Effector memory CD8-positive, alpha-beta T cell (primary cell): Measurements from ENCODE around the gene RFPL1.
"Not testable (repeated sequence)": the region's sequence is repeated elsewhere in the genome, so short reads cannot be mapped to it uniquely, and the experiment has no call there.

Experiments used
- ATAC-seq: fragments of 150-1000 bp; cut with Tn5 transposase; replicated peaks from 2 replicates; pipeline ENCODE4 v1.10.0; 2021; ENCODE audit warnings: mild to moderate bottlenecking, moderate library complexity
- DNase-seq, 3 experiments: peaks; one replicate each; pipeline ENCODE4 v3.0.0; 2021
- H3K27ac Mint-ChIP-seq, 2 donors: one replicate each; pipeline ENCODE4 v1.8.0; 2022; ENCODE audit warnings: mild to moderate bottlenecking in 2 of 2, mixed read lengths in 2 of 2, moderate library complexity in 2 of 2
- H3K27me3 Mint-ChIP-seq, 2 donors: one replicate each; pipeline ENCODE4 v1.8.0; 2022; ENCODE audit warnings: mixed read lengths in 2 of 2
- H3K36me3 Mint-ChIP-seq: one replicate; pipeline ENCODE4 v1.8.0; 2022; ENCODE audit warnings: mild to moderate bottlenecking, moderate library complexity, mixed read lengths; ENCODE audit not compliant: insufficient read depth
- H3K4me1 Mint-ChIP-seq, 2 donors: one replicate each; pipeline ENCODE4 v1.8.0; 2022; ENCODE audit warnings: low read depth in 2 of 2, mixed read lengths in 2 of 2
- H3K4me3 Mint-ChIP-seq, 2 donors: one replicate each; pipeline ENCODE4 v1.8.0; 2022; ENCODE audit warnings: mild to moderate bottlenecking in 2 of 2, mixed read lengths in 2 of 2, moderate library complexity in 2 of 2
- H3K9me3 Mint-ChIP-seq, 2 donors: one replicate each; pipeline ENCODE4 v1.8.0; 2022; ENCODE audit warnings: mixed read lengths in 2 of 2

The RFPL1 gene

GRCh38 chr22:29414951-29415591 lies 23.3 kb upstream of the RFPL1 start:
- not testable (repeated sequence) for H3K36me3 Mint-ChIP-seq, H3K27me3 Mint-ChIP-seq, H3K9me3 Mint-ChIP-seq
- H3K4me3 Mint-ChIP-seq: peak overlapping the region; percentile 79 to 82
- peak overlapping the region; percentile 91 to 94 for H3K27ac Mint-ChIP-seq
- DNase-seq (peak; percentile 38 to 51 (median 44)), ATAC-seq (peak; percentile 86)
- H3K4me1 Mint-ChIP-seq: peaks cover 11 to 16% of the 10 kb centered on the region in 2 donors

- not testable (repeated sequence) for H3K36me3 Mint-ChIP-seq
- peaks cover 16% of the 10 kb centered on the region in 2 donors for H3K27me3 Mint-ChIP-seq
These were observed 19.7 kb upstream of the RFPL1 start for GRCh38 chr22:29418704-29419103.

GRCh38 chr22:29426476-29426875 lies 11.9 kb upstream of the RFPL1 start:
- DNase-seq: no peak
- Mint-ChIP-seq H3K27ac (no peak overlapping the region), H3K9me3 (no peaks in the 10 kb centered on the region), H3K4me1 (no peaks in the 10 kb centered on the region), H3K4me3 (no peak overlapping the region), H3K27me3 (peaks cover 11 to 15% of the 10 kb centered on the region in 2 donors), H3K36me3 (no peaks in the 10 kb centered on the region)
- no peak for ATAC-seq

More at GRCh38 chr22:29418704-29419103, 19.7 kb upstream of the RFPL1 start:
- not testable (repeated sequence) for ATAC-seq, H3K4me3 Mint-ChIP-seq, DNase-seq, H3K27ac Mint-ChIP-seq, H3K9me3 Mint-ChIP-seq
- H3K4me1 Mint-ChIP-seq: peaks cover 11 to 13% of the 10 kb centered on the region in 2 donors

- no peak overlapping the region for H3K4me3 Mint-ChIP-seq
- no peaks in the 10 kb centered on the region for H3K9me3 Mint-ChIP-seq
- H3K27ac Mint-ChIP-seq: no peak overlapping the region
- H3K36me3 Mint-ChIP-seq: no peaks in the 10 kb centered on the region
- ATAC-seq (no peak), DNase-seq (no peak)
- H3K4me1 Mint-ChIP-seq: no peaks in the 10 kb centered on the region
- peaks cover 11 to 16% of the 10 kb centered on the region in 2 donors for H3K27me3 Mint-ChIP-seq
These were observed 11.1 kb upstream of the RFPL1 start for GRCh38 chr22:29427176-29427760.

- H3K9me3 Mint-ChIP-seq: no peaks in the 10 kb centered on the region
- H3K36me3 Mint-ChIP-seq: no peaks in the 10 kb centered on the region
- no peaks in the 10 kb centered on the region for H3K4me1 Mint-ChIP-seq
- H3K4me3 Mint-ChIP-seq: no peak overlapping the region
- ATAC-seq (no peak), DNase-seq (no peak)
- no peak overlapping the region for H3K27ac Mint-ChIP-seq
- H3K27me3 Mint-ChIP-seq: peaks cover 25 to 54% of the 10 kb centered on the region in 2 donors
These were observed 6.4 kb upstream of the RFPL1 start for GRCh38 chr22:29431986-29432385.

- DNase-seq (no peak), ATAC-seq (no peak)
- Mint-ChIP-seq H3K27ac (no peak overlapping the region), H3K9me3 (no peaks in the 10 kb centered on the region), H3K27me3 (peaks cover 25 to 54% of the 10 kb centered on the region in 2 donors), H3K36me3 (no peaks in the 10 kb centered on the region), H3K4me1 (no peaks in the 10 kb centered on the region), H3K4me3 (no peak overlapping the region)
These were observed 4.5 kb upstream of the RFPL1 start for GRCh38 chr22:29433856-29434255.

- no peak for DNase-seq
- Mint-ChIP-seq H3K27ac (no peak overlapping the region), H3K36me3 (no peaks in the 10 kb centered on the region), H3K4me1 (no peaks in the 10 kb centered on the region), H3K9me3 (no peaks in the 10 kb centered on the region), H3K27me3 (peaks cover 25 to 54% of the 10 kb centered on the region in 2 donors), H3K4me3 (no peak overlapping the region)
- no peak for ATAC-seq
These were observed 4.1 kb upstream of the RFPL1 start for GRCh38 chr22:29434288-29434687.

- ATAC-seq (no peak), DNase-seq (no peak)
- Mint-ChIP-seq H3K9me3 (no peaks in the 10 kb centered on the region), H3K4me1 (no peaks in the 10 kb centered on the region), H3K4me3 (no peak overlapping the region), H3K27me3 (peaks cover 25 to 54% of the 10 kb centered on the region in 2 donors), H3K27ac (no peak overlapping the region), H3K36me3 (no peaks in the 10 kb centered on the region)
These were observed 2.9 kb upstream of the RFPL1 start for GRCh38 chr22:29435236-29436136.

- peaks cover 13% of the 10 kb centered on the region in 2 donors for H3K27me3 Mint-ChIP-seq
- H3K4me1 Mint-ChIP-seq: no peaks in the 10 kb centered on the region
- ATAC-seq (no peak), DNase-seq (no peak)
- no peak overlapping the region for H3K4me3 Mint-ChIP-seq
- H3K9me3 Mint-ChIP-seq: no peaks in the 10 kb centered on the region
- H3K36me3 Mint-ChIP-seq: no peaks in the 10 kb centered on the region
- H3K27ac Mint-ChIP-seq: no peak overlapping the region
These were observed 4.6 kb downstream of the RFPL1 start for GRCh38 chr22:29442976-29443375.

- Mint-ChIP-seq H3K27me3 (peaks cover 13% of the 10 kb centered on the region in 2 donors), H3K4me1 (no peaks in the 10 kb centered on the region), H3K4me3 (no peak overlapping the region), H3K27ac (no peak overlapping the region), H3K9me3 (no peaks in the 10 kb centered on the region), H3K36me3 (no peaks in the 10 kb centered on the region)
- ATAC-seq (no peak), DNase-seq (no peak)
These were observed 5.1 kb downstream of the RFPL1 start for GRCh38 chr22:29443452-29443851.

- H3K27me3 Mint-ChIP-seq: peaks cover 13% of the 10 kb centered on the region in 2 donors
- H3K4me3 Mint-ChIP-seq: no peak overlapping the region
- no peak overlapping the region for H3K27ac Mint-ChIP-seq
- no peak for DNase-seq
- H3K9me3 Mint-ChIP-seq: no peaks in the 10 kb centered on the region
- H3K36me3 Mint-ChIP-seq: no peaks in the 10 kb centered on the region
- ATAC-seq: no peak
- no peaks in the 10 kb centered on the region for H3K4me1 Mint-ChIP-seq
These were observed 5.7 kb downstream of the RFPL1 start for GRCh38 chr22:29443861-29444792.

GRCh38 chr22:29445508-29445907 lies 7.1 kb downstream of the RFPL1 start:
- Mint-ChIP-seq H3K9me3 (no peaks in the 10 kb centered on the region), H3K4me1 (no peaks in the 10 kb centered on the region), H3K36me3 (peaks cover 3% of the 10 kb centered on the region), H3K27ac (no peak overlapping the region), H3K4me3 (no peak overlapping the region), H3K27me3 (peaks cover 13% of the 10 kb centered on the region in 2 donors)
- ATAC-seq: no peak
- no peak for DNase-seq

GRCh38 chr22:29447906-29448305 lies 9.5 kb downstream of the RFPL1 start:
- Mint-ChIP-seq H3K36me3 (peaks cover 3% of the 10 kb centered on the region), H3K4me1 (no peaks in the 10 kb centered on the region), H3K4me3 (no peak overlapping the region), H3K9me3 (no peaks in the 10 kb centered on the region), H3K27ac (no peak overlapping the region), H3K27me3 (peaks cover 4 to 6% of the 10 kb centered on the region in 2 donors)
- ATAC-seq (no peak), DNase-seq (no peak)
